WERI-Rb-1 (cell line): ENCODE measurements around the gene FMN2.

Experiments
- DNase-seq: peaks from one replicate; pipeline ENCODE4 v3.0.0-alpha.2; 2020
- H3K27ac ChIP-seq: fragments of 250-450 bp; sonication (Bioruptor Pico); 2 replicates; pipeline ENCODE4 v1.5.1; 2020; ENCODE audit warnings: mild to moderate bottlenecking, moderate library complexity
- H3K27me3 ChIP-seq: fragments of 250-450 bp; sonication (Bioruptor Pico); 2 replicates; pipeline ENCODE4 v1.5.1; 2021; ENCODE audit warnings: mild to moderate bottlenecking, low read depth, moderate library complexity; ENCODE audit not compliant: insufficient read depth, severe bottlenecking
- H3K36me3 ChIP-seq: fragments of 250-450 bp; sonication (Bioruptor Pico); 2 replicates; pipeline ENCODE4 v1.5.1; 2020; ENCODE audit warnings: mild to moderate bottlenecking, moderate library complexity
- H3K4me3 ChIP-seq: 2 replicates; pipeline ENCODE4 v1.5.1; 2011; ENCODE audit warnings: low read depth, mild to moderate bottlenecking, control low read depth, low read length
- H3K9me3 ChIP-seq: fragments of 250-450 bp; sonication (Bioruptor Pico); 2 replicates; pipeline ENCODE4 v1.5.1; 2021; ENCODE audit warnings: mild to moderate bottlenecking, moderate library complexity; ENCODE audit not compliant: severe bottlenecking
- TF ChIP-seq, protein P1 (sequence below): IDR thresholded peaks from 2 replicates; pipeline ENCODE4 v1.5.1; 2011; ENCODE audit warnings: low read depth, mild to moderate bottlenecking, control low read depth, inconsistent platforms, low read length

The FMN2 gene

GRCh38 chr1:240058049-240058448, 33.6 kb upstream of the FMN2 start:
- H3K9me3 ChIP-seq: no peaks in the 10 kb centered on the region
- no peak overlapping the region for H3K27ac ChIP-seq
- no peak overlapping the region for H3K4me3 ChIP-seq
- no peak for DNase-seq
- H3K36me3 ChIP-seq: no peaks in the 10 kb centered on the region
- no peaks in the 10 kb centered on the region for H3K27me3 ChIP-seq
- TF ChIP-seq, protein P1, sequence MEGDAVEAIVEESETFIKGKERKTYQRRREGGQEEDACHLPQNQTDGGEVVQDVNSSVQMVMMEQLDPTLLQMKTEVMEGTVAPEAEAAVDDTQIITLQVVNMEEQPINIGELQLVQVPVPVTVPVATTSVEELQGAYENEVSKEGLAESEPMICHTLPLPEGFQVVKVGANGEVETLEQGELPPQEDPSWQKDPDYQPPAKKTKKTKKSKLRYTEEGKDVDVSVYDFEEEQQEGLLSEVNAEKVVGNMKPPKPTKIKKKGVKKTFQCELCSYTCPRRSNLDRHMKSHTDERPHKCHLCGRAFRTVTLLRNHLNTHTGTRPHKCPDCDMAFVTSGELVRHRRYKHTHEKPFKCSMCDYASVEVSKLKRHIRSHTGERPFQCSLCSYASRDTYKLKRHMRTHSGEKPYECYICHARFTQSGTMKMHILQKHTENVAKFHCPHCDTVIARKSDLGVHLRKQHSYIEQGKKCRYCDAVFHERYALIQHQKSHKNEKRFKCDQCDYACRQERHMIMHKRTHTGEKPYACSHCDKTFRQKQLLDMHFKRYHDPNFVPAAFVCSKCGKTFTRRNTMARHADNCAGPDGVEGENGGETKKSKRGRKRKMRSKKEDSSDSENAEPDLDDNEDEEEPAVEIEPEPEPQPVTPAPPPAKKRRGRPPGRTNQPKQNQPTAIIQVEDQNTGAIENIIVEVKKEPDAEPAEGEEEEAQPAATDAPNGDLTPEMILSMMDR: no peak

GRCh38 chr1:240068961-240069360, 22.7 kb upstream of the FMN2 start:
- TF ChIP-seq, protein P1: no peak
- DNase-seq: no peak
- H3K27me3 ChIP-seq: no peaks in the 10 kb centered on the region
- H3K9me3 ChIP-seq: no peaks in the 10 kb centered on the region
- H3K4me3 ChIP-seq: no peak overlapping the region
- no peak overlapping the region for H3K27ac ChIP-seq
- H3K36me3 ChIP-seq: no peaks in the 10 kb centered on the region

DNA sequence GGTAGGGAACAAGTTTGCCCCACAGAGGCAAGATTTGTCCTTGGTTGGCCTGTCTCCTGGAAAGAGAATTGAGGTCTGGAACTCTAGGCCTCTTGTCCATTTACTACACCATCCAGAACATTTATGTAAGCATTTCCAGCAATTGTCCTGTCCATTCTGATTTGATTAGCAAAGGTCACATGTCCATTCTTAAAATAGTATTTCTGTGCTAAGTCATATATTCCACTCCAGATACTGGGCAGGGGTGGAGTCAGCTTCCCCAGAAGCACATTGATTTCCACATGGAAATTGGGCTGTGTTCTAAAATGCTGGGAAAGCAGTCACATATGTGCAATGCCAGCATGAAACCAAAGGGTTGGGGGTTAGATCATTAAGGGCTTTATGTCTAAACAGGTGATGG, 21.5 kb upstream of the FMN2 start:
- Histone ChIP-seq H3K27me3 (no peaks in the 10 kb centered on the region), H3K27ac (no peak overlapping the region), H3K9me3 (no peaks in the 10 kb centered on the region), H3K4me3 (no peak overlapping the region), H3K36me3 (no peaks in the 10 kb centered on the region)
- TF ChIP-seq, protein P1: no peak
- DNase-seq: no peak

GRCh38 chr1:240073097-240073496, 18.6 kb upstream of the FMN2 start:
- H3K9me3 ChIP-seq: no peaks in the 10 kb centered on the region
- DNase-seq: no peak
- H3K27ac ChIP-seq: no peak overlapping the region
- no peaks in the 10 kb centered on the region for H3K27me3 ChIP-seq
- TF ChIP-seq, protein P1: no peak
- no peaks in the 10 kb centered on the region for H3K36me3 ChIP-seq
- H3K4me3 ChIP-seq: no peak overlapping the region

DNA sequence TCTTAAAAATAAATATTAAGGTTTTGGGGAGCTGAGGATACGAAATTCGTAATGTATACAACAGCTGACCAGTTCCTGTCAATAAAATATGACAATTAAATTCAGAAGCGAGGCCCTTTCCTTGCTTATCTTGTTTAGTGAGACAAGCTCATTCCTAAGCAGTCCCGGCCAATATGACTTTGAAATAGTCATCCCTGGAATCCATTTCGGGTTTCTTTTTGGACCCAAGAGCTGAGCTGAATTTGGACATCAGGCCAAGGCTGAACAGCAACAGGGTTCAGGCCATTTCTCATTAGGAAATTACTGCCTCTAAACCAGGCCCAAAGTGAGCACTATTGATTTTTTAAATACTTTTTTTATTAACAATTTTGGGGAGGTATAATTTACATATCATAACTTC, 17.3 kb upstream of the FMN2 start:
- TF ChIP-seq, protein P1: no peak
- Histone ChIP-seq H3K9me3 (peaks cover 8% of the 10 kb centered on the region), H3K4me3 (no peak overlapping the region), H3K36me3 (no peaks in the 10 kb centered on the region), H3K27ac (no peak overlapping the region), H3K27me3 (no peaks in the 10 kb centered on the region)
- DNase-seq: no peak

DNA sequence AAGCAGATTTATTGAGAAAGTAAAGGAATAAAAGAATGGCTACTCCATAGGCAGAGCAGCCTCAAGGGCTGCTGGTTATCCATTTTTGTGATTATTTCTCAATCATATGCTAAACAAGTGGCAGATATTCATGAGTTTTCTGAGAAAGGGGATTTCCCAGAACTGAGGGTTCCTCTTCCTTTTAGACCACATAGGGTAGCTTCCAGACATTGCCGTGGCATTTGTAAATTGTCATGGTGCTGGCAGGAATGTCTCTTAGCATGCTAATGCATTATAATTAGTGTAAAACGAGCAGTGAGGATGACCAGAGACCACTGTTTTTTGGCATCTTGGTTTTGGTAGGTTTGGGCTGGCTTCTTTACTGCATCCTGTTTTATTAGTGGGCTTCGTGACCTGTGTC, 16.8 kb upstream of the FMN2 start:
- H3K27me3 ChIP-seq: no peaks in the 10 kb centered on the region
- H3K4me3 ChIP-seq: no peak overlapping the region
- no peak overlapping the region for H3K27ac ChIP-seq
- peaks cover 8% of the 10 kb centered on the region for H3K9me3 ChIP-seq
- H3K36me3 ChIP-seq: no peaks in the 10 kb centered on the region
- no peak for DNase-seq
- TF ChIP-seq, protein P1: no peak
